Stimulated activated naive CD4-positive, alpha-beta T cell (primary cell): ENCODE data around the gene B3GLCT.

ENCODE experiments used
- DNase-seq, 6 experiments: peaks; one replicate each; lab custom pipeline; 2025; lab: John Stamatoyannopoulos, UW

The B3GLCT gene

DNA sequence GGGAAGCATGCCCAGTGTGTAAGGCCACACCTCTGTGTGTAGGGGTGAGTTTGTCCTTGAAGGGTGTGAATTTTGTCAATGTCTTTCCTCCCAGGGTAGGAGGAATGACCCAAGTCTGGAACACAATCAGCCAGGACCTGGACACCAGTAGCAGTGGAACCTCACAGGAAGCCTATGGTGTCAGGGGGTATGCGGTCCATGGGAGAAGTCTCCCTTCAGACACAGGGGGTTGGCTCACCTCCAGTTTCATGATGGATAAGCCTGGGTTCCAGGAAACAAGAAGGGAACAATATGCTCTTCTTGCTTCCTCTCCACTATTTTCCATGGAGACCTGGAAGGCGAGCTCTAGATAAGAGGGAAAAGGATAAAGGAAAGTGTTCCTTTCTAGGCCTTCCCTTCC, 23.9 kb downstream of the B3GLCT start:
- no peak for DNase-seq

DNA sequence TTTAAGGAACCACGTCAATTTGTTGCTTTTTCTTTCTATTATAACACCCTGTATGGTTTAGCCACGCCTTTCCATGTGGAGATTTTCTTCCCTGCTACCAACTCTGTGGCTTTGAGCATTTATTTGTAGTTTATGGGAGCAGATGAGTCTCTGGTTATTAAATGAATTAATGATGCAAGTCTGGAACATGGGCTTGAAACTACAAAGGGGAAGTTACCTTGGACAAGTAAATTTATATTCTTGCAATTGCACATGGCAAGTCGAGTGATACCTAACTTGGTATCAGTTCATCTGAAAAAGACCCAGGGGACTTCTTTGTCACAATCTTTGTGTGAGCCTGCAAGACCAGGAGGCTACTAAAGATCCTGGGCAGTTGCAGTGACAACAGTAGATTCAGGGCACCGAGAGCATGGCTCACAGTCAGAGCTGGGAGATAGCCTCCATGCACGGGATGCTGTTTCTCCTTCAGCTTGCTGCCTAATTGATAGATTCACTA, 24.4 kb downstream of the B3GLCT start:
- no peak for DNase-seq

DNA sequence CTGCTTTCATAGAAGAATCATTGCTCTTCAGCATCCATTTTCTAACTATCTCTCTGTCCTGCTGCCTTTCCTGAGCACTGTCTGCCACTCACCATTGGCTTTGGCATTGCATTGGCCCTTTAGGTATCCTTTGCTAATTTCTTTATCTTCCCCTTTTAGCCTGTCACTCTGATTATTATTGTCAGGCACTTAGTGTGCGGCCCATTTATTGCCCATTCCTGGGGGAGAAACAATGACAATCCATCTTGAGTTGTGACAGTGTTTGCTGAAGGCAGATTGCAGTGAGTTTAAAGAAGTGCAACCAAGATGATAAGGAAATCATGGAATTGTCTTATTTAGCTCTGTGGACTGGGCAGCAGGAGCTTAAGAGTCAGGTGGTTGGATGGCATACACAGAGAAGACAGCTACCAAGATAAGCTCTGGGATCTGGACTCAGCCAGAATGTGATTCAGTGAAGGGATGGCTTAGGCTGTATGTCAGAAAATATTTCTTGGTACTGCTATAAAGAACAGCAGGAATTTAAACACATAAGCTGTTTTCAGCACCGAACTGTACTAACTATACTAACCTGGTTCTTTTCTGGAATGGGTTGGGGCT, 25.3 kb downstream of the B3GLCT start:
- DNase-seq: no peak

DNA sequence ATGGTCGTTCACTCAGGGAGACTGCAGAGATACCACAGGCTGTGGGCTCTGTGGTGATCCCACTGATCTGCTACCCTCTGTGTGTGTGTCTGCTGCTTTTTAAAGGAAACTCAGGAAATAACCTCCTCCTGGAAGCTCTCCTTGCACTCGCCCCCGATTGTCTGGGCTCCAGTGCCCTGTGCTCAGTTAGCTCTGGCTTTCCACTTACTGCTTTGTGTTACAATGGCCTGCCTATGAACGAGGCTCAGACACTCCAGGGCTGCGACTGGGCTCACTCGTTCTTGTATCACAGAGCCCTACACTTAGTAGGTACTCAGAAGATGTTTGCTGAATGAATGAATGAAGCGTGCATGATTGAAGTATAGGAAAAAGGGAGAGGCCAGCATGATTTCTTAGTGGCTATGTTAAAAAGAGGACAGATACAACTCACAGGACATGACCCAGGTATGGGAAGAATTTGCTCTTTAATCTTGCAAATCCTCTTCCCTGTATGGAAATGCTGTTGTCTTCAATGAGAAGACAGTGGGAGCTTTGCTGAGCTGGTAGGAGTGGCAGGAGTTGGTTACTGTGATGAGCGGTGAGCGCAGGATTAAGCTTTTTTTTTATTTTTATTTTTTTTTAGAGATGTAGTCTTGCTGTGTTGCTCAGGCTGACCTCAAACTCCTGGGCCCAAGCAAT, 26.4 kb downstream of the B3GLCT start:
- no peak for DNase-seq

DNA sequence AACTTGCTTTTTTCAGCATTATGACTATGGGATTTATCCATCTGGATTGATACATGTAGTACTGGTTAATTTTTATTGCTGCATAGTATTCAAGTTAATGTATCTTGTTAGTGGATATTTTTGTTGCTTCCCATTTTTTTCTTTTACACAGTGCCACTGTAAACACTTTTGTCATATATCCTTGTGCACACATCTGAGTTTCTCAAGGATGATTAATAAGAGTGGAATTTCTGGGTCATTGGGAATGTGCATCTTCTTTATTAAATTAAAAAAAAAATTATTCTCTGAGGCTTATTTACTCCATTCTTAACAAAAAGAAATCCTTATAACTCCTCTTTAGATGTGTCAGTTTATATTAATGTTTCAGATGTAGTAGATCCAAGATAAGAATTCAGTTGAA, 27.3 kb downstream of the B3GLCT start:
- no peak for DNase-seq

DNA sequence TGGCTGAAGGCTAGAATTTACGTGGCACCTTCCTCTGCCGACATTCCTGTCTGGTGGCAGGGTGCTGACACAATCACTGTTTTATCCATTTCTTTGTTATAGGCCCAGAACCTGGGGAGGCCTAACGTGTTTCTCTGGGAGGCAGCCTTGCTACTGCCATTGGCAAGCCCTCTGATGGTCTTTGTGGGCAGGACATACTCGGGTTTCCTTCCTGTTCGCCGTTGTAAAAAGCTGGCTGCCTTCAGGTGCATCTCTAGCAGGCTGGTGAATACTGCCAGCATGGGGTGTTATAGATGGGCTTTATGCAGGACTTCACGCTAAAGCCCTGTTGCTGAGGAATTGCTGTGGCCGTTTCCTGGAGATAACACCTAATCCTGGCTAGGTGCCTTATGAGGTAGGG, 28.1 kb downstream of the B3GLCT start:
- no peak for DNase-seq

DNA sequence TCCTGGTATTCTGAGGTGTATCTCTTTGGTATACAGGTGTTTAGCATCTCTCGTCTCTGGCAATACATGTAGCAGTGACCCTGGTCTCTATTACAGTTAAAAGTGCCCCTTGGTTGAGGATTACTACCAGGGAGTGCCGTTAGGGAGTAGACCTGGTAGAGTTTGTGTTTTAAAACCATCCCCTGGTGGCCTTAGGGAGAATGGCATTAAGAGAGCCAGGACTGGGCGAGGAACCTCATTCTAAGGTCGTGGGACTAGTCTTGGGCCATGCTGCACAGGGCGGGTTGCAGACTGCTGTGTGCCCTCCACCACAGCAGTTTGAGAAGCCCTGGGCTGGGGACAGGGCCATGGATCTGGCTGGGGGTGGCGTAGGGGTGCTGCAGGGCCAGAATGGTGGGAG, 35.0 kb downstream of the B3GLCT start:
- DNase-seq: no peak

DNA sequence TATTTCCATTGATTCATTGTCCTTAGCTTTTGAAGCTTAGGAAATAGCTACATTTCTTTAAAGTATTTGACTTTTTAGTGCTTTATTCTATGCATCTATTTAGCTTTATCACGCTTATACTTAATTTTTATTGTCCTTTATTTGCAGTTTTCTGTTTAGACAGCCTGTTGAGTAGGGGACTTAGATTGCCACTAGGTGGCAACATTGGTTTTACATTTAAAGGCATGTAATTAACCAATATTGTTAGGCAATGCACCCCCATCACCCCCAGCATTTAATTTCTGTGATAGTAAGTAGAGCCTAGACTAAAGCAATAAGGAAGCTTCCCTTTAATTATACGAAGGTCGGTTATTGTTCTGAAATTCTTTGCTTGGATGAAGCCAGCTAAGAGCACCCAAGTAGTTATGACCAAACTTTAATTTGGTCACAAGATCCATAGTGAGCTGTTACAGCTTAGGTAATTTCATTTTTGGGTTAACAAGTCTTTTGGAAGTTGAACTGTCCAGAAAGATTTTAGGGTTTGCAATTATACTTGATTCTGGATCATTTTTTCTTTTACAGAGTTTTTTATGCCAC, 36.5 kb downstream of the B3GLCT start:
- no peak for DNase-seq

DNA sequence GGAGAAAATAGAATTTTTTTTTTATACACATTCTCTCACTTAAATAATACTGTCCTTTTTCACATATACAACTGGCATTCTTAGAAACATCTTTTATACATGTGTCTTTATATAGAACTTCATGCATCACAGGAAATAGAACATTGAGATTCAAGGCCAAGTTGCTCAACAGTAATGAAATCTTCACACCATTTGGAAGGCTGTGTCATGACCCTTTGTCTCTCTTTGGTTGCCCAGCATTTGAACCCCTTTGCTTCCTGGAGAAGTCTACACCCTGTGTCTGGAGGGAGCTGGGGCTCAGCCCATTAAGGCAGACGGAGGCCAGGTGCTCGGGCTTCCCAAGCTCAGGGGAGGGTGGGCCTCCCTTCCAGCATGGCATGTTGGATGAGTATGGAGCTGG, 41.1 kb downstream of the B3GLCT start:
- DNase-seq: no peak

DNA sequence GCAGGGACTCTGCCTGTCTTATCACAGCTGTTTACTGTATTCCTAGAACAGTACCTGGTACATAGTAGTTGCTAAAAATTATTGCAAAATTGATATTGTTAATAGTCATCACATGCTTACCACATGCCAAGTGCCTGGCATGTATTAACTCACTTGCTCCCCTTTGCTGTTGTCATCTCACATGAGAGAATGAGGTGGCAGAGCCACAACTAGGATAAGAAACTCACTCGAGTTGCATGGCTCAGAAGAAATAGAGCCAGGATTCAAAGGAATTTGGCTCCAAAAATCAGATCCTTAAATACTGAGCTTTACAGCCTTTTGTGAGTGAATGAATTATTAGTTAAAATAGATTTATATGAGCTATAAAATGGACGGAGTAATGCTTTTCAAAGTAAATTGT, 42.6 kb downstream of the B3GLCT start:
- no peak for DNase-seq

DNA sequence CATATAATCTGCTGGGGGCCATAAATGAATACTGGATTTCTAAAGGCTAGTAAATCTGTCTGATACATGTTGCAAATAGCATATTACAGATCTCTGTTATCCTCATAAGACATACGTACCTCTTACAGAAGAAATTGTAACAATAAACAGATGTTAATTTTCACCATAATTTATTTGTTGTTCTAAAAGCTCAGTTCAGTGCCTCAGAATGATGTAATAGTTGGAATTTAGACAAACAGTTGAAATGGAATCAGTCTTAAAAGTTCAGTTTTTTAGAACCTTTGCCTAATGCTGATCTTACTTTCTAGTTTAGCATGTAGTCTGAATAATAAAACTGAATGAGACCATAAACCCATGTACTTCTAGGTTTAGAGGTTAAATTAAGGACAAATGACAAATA, 43.1 kb downstream of the B3GLCT start:
- DNase-seq: no peak

DNA sequence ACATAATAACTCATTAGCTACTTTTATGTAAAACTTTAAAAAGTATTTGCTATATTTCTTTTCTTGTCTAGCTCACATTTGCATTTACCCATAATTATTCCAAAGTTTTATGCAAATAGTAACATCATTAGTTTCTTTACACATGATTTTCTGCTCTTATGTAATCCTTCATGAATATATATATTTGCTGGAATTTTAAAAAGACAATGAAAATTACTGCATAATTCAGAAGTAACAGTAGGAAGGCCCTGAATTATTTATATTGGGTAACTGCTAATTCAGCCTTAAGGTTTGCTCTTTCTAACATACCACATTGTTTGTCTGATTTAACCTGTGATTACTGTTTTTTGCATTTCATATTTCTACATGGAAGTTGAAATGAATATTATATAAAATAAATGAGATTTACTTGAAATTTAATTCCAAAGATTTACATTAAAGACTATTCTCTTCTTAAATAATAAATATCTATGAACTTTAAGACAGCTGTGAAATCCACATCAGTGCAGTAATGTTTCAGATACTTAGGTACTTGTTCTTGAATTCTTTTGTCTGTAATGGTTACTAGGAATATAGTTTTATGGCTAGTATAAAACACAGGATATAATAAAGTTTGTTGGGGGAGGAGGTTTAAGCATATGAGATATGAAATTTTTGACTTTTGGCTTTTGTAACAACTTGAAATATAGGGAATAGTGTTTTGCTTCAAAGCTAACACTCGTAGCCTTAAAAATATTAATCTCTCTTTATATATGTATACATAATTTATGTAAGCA, 46.0 kb downstream of the B3GLCT start:
- no peak for DNase-seq

DNA sequence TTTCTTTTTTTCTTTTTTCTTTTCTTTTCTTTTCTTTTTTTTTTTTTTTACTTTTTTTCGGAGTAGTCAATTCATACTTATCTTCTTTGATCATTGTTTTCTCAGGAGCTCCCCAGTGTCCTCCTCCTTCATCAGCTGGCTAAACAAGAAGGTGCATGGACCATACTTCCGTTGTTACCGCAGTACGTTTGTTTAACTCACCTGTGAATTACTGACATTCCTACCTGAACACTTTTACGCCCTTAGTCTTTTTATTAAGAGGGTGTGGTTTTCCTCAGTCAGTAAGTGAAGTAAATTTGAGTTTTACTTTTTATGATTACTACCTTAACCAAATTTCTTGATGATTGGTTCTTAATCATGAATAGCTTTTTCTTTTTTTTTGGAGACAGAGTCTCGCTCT, 47.1 kb downstream of the B3GLCT start:
- no peak for DNase-seq

DNA sequence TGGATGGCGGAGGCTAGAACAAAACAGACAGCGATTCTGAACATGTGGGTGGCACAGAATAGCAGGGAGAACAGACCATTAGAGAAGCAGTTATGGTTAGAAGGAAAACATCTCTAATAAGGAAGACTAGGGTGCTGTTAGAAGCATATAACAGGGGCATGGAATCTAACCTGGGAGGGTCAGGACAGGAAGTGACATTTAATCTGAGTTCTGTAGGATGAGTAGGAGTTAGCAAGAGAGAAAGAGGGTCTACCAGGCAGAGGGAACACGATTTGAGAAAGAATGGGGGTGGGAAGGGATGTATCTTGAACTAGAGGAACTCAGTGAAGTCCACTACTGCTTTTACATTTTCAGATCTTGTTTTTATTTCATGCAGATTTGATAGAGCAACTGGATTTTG, 48.6 kb downstream of the B3GLCT start:
- DNase-seq: no peak

DNA sequence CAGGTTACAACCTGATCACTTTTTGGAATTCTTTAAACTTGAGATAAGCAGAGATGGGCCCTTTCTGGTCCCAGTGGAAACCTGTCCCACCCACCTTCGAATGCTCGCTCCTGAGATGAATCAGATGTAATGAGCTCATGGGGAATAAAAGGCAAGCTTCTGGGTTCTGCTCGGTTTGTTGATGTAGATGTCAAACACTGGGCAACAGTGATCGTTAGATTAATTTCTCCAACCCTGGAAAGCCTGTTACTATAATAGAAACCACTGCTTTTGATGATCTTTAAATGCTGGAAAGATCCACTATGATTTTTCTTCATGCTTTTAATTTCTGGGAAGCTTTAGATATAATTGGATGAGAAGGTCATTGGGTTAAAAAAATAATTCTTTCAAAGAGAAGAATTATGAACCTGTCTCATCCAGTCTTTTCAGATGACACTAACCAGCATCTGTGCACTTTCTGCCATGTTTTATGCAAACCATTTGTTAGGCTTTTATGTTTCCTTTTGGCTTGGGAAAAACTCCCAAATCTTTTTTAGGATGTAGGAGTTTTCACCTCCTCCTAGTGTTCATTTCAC, 49.3 kb downstream of the B3GLCT start:
- no peak for DNase-seq

DNA sequence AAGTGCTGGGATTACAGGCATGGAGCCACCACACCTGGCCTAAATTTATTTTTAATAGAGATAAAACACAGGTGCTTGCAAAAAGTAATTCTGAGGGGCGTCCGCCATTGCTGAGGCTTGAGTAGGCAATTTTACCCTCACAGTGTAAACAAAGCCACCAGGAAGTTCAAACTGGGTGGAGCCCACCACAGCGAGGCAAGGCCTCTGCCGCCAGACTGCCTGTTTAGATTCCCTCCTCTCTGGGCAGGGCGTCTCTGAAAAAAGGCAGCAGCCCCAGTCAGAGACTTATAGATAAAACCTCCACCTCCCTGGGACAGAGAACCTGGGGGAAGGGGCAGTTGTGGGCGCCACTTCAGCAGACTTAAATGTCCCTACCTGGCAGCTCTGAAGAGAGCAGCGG, 50.7 kb downstream of the B3GLCT start:
- no peak for DNase-seq

DNA sequence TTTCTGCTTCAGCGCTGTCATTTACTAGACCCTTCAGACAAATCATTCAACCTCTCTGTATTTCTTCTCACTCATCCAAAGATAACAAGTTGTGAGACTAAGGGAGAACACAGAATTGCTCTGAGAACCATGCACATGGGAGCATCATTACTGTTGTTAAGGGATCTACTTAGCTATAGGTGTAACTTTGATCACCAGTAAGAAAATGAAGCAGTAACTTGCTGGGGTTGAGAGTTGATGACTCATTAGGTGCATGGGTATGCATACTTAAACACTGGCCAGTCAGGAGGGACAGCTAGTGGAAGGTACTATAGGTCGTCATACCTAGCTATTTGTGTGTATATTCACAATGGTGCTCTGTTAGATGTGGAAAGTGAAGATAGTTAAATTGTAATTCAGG, 61.5 kb downstream of the B3GLCT start:
- no peak for DNase-seq

DNA sequence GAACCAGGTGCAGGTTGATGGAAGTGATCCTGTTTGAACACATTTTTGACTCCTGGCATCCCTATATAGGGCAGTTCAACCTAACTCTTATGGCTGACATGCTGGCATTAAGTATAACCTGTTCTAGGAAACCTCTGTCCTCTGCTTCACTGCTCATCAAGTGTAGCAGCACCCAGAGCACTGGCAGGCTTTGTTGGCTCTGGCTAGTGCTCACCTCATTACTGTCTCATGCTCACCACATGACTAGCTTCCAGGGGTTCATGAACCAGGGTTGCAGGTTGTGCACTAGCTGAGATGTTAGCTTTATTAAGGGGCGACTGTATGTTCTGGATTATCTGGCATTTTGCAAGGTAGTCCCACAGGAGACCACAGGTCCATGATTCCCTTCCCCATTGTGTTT, 63.6 kb downstream of the B3GLCT start:
- no peak for DNase-seq

DNA sequence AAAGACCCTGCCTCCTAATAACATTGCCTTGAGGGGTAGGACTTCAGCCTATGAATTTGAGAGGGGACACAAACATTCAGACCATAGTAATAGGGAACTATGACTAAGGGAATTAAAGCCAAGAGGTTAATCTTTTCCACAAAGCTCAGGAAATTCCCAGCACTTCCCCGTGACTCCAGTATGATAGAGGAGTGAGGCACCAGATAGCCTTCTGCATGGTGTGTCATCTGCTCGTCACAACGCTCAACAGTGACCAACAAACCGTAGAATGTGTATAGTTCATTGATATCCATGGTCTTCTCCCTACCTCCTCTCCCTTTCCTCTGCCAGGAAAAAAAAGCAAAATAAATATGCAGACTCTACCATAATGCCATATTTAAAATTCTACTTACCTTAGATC, 64.4 kb downstream of the B3GLCT start:
- no peak for DNase-seq

DNA sequence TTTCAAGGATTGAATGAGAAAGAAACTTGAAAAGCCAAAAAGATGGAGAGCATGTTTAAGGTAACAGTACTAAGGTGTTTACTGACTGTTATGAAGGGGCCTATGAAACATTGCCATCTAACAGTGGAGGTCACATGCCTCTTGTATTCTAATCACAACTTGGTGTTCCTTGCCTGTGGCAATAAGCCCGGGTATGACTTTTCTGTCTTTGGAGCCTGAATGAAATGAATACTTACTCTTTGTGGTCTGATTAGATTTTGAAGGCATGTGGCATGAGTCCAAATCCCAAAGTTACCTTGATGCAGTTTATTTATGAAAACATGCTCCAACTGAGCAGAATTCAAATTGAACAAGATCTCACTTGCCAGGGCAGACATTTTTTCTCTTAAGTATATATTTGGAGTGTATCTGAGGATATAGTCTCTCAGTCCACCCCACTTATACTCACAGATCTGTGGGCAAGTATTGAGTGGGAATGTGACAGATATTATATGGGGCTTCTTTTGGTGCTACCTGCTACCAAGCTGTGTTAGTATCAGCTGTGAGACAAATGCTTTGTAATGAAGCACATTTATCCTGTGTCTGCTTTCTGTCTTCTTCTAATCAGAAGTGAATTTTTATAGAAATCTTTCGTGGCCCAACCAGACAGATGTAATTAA, 67.5 kb downstream of the B3GLCT start:
- no peak for DNase-seq

DNA sequence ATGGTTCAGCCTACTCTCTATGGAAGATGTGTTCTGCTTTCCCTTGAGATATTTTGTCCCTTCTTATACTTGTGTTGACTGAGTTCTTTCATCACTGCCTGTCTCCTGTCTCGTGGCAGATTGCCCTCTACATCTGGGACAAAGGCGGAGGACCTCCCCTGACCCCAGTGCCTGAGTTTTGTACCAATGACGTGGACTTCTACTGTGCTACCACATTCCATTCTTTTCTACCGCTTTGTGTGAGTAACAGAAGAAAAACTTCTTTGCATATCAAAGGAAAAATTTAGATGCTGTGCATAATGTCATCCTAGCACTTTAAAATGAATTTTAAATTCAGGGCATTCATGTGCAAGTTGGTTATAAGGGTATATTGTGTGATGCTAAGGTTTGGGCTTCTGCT, 74.6 kb downstream of the B3GLCT start:
- no peak for DNase-seq

DNA sequence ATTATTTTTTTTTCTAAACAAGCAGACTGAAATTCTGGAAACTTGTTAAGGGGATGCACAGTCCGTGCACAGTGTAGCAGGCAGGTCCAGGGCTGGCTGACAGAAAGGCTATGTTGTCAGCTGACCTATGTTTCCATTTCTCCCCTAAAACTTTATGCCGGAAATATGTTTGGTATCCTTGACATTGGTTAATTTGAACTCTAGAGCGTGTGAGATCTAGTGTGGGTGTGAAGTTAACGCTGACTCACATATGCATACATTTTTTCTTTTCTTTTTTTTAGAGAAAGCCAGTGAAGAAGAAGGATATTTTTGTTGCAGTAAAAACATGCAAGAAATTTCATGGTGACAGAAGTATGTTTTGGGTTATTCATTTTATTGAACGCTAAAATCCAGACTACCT, 76.6 kb downstream of the B3GLCT start:
- DNase-seq: no peak
